Mesendoderm (in vitro differentiated cells): ENCODE data around the gene NTF3.

ENCODE experiments used
- DNase-seq: peaks from one replicate; pipeline ENCODE4 v3.0.0; 2013
- H2AK5ac ChIP-seq: 2 replicates; pipeline ENCODE4 v1.6.1; 2013; ENCODE audit warnings: low read length, inconsistent platforms
- H2BK120ac ChIP-seq: 2 replicates; pipeline ENCODE4 v1.6.1; 2013; ENCODE audit warnings: low read depth, mild to moderate bottlenecking, low read length, moderate library complexity, mixed read lengths
- H2BK15ac ChIP-seq: replicated peaks from 2 replicates; pipeline ENCODE4 v1.6.1; 2013; ENCODE audit warnings: low read depth, mild to moderate bottlenecking, moderate library complexity
- H2BK5ac ChIP-seq: 2 replicates; pipeline ENCODE4 v1.6.1; 2013; ENCODE audit warnings: low read length, inconsistent platforms
- H3K18ac ChIP-seq: 2 replicates; pipeline ENCODE4 v1.6.1; 2013; ENCODE audit warnings: mild to moderate bottlenecking, low read length, mixed read lengths
- H3K23ac ChIP-seq: one replicate; pipeline ENCODE4 v1.6.1; 2013; ENCODE audit warnings: low read length
- H3K27ac ChIP-seq: 2 replicates; pipeline ENCODE4 v1.5.1; 2013; ENCODE audit warnings: low read depth, mild to moderate bottlenecking, inconsistent platforms, low read length, moderate library complexity
- H3K27me3 ChIP-seq: 2 replicates; pipeline ENCODE4 v1.6.1; 2013; ENCODE audit warnings: low read length, control low read depth, mild to moderate bottlenecking, inconsistent platforms; ENCODE audit not compliant: insufficient read depth, poor library complexity
- H3K36me3 ChIP-seq: 2 replicates; pipeline ENCODE4 v1.6.1; 2013; ENCODE audit warnings: low read length, inconsistent platforms; ENCODE audit not compliant: control insufficient read depth, insufficient read depth
- H3K4ac ChIP-seq: one replicate; pipeline ENCODE4 v1.6.1; 2013; ENCODE audit warnings: low read depth, mild to moderate bottlenecking, low read length, moderate library complexity
- H3K4me1 ChIP-seq: 2 replicates; pipeline ENCODE4 v1.6.1; 2013; ENCODE audit warnings: low read depth, low read length, inconsistent platforms; ENCODE audit not compliant: control insufficient read depth
- H3K4me2 ChIP-seq: 2 replicates; pipeline ENCODE4 v1.6.1; 2013; ENCODE audit warnings: low read length
- H3K4me3 ChIP-seq: 2 replicates; pipeline ENCODE4 v1.5.1; 2013; ENCODE audit warnings: mild to moderate bottlenecking, low read length
- H3K56ac ChIP-seq: one replicate; pipeline ENCODE4 v1.6.1; 2013; ENCODE audit warnings: low read length
- H3K79me1 ChIP-seq: 2 replicates; pipeline ENCODE4 v1.6.1; 2013; ENCODE audit warnings: low read length, inconsistent platforms
- H3K79me2 ChIP-seq: 2 replicates; pipeline ENCODE4 v1.6.1; 2013; ENCODE audit warnings: mild to moderate bottlenecking, low read length; ENCODE audit not compliant: control insufficient read depth, insufficient read depth
- H3K9ac ChIP-seq: 2 replicates; pipeline ENCODE4 v1.6.1; 2013; ENCODE audit warnings: low read length, inconsistent platforms
- H4K5ac ChIP-seq: one replicate; pipeline ENCODE4 v1.6.1; 2013; ENCODE audit warnings: low read length
- H4K8ac ChIP-seq: one replicate; pipeline ENCODE4 v1.6.1; 2013; ENCODE audit warnings: low read depth, mild to moderate bottlenecking, control low read depth, low read length, moderate library complexity
- WGBS: extraction: QIAGEN DNeasy Blood & Tissue Kit; methylation state at CpG from one replicate; pipeline ENCODE4 v1.1.7; 2013; ENCODE audit warnings: low lambda C conversion rate, missing lambda C conversion rate; ENCODE audit not compliant: insufficient coverage; ENCODE audit errors: extremely low coverage; 5-methylcytosine and 5-hydroxymethylcytosine counted together

The NTF3 gene

DNA sequence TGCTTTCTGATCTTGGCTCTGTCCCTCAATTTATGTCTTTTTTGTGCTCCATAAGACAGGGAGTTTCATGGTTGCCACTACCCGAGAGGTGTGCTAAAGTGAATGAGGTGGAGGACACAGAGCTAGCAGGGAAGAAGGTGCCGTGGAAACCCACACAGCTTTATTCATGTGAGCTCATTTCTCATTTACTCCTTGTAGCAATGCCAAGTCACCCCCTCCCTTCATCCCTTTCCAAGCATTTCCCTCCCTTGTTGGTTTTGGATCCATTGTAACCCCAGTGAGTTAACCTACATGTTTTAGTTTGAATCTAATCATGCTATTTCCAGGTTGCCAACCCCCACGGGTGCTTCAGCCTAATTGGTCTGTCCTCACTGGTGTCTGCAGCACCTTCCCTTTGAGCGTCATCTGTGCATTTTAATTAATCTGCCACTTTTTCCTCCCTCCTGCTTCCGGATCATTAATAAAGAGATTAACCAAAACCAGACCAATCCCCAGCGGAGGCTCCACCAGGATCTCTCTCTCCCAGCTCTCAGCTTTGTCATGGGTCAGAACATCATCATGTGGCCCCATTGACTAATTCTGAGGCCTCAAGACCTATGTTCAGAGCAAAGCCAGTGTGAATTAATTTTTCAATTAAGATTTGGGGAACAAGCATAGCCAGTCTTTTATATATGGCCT lies 56.2 kb downstream of the NTF3 start:
- H2BK120ac ChIP-seq: no peak overlapping the region
- no peak overlapping the region for H4K8ac ChIP-seq
- H4K5ac ChIP-seq: no peak overlapping the region
- H3K23ac ChIP-seq: no peak overlapping the region
- no peak overlapping the region for H3K4ac ChIP-seq
- no peak overlapping the region for H3K9ac ChIP-seq
- no peaks in the 10 kb centered on the region for H3K4me1 ChIP-seq
- H3K4me3 ChIP-seq: no peak overlapping the region
- no peaks in the 10 kb centered on the region for H3K79me1 ChIP-seq
- H3K18ac ChIP-seq: no peak overlapping the region
- no peak overlapping the region for H2AK5ac ChIP-seq
- no peaks in the 10 kb centered on the region for H3K27me3 ChIP-seq
- DNase-seq: no peak
- WGBS: no CpG with 5 or more reads among the region's 6 CpGs
- H3K36me3 ChIP-seq: no peaks in the 10 kb centered on the region
- H3K56ac ChIP-seq: no peak overlapping the region
- no peak overlapping the region for H2BK15ac ChIP-seq
- no peak overlapping the region for H3K27ac ChIP-seq
- H3K4me2 ChIP-seq: no peak overlapping the region
- no peaks in the 10 kb centered on the region for H3K79me2 ChIP-seq
- no peak overlapping the region for H2BK5ac ChIP-seq

DNA sequence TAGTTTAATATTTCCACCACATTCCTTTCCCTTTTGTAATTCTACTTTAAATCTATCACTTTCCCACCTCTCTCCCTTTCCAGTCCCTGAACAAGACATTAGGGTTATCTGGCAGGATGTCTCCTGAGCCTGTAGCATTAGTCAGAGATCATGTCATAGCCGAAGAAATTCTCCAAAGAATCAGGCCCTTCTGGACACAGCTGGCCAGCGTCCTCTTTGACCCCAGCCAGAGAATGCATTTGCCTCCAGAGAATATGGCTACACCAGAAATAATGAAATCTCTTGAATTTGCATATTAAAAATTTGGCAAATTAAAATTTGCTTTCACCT lies 56.7 kb downstream of the NTF3 start:
- DNase-seq: no peak

DNA sequence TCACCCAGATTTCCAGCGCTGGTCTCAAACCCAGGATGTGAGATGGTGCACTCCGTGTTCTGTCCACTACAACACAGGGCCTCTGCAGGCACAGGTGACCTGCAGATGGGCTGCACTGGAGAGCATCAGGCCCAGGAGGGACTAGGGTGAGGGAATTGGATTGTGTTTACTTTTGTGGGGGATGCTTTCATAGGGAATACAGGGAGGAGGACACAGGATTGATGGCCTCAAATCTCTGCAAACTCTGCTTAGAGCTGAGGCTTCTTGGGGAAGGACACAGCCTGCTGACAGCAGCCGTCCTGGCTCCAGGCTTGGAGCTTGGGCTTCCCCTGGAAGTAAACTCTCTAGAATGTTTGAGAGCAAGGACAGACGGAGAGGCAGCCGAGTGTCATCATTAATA lies 57.1 kb downstream of the NTF3 start:
- Histone ChIP-seq H3K4me3 (no peak overlapping the region), H3K27me3 (no peaks in the 10 kb centered on the region), H2AK5ac (no peak overlapping the region), H2BK15ac (no peak overlapping the region), H4K5ac (no peak overlapping the region), H2BK120ac (no peak overlapping the region), H4K8ac (no peak overlapping the region), H2BK5ac (no peak overlapping the region), H3K79me1 (no peaks in the 10 kb centered on the region), H3K4me2 (no peak overlapping the region), H3K4ac (no peak overlapping the region), H3K56ac (no peak overlapping the region), H3K9ac (no peak overlapping the region), H3K79me2 (no peaks in the 10 kb centered on the region), H3K23ac (no peak overlapping the region), H3K18ac (no peak overlapping the region), H3K27ac (no peak overlapping the region), H3K36me3 (no peaks in the 10 kb centered on the region), H3K4me1 (no peaks in the 10 kb centered on the region)
- no CpG with 5 or more reads among the region's 5 CpGs for WGBS
- DNase-seq: no peak

More for the DNA sequence above, 56.7 kb downstream of the NTF3 start:
- H3K79me1 ChIP-seq: no peaks in the 10 kb centered on the region
- WGBS: no CpG with 5 or more reads among the region's 2 CpGs
- H3K4me2 ChIP-seq: no peak overlapping the region
- no peak overlapping the region for H4K5ac ChIP-seq
- no peak overlapping the region for H2BK15ac ChIP-seq
- no peaks in the 10 kb centered on the region for H3K27me3 ChIP-seq
- no peak overlapping the region for H3K9ac ChIP-seq
- no peaks in the 10 kb centered on the region for H3K79me2 ChIP-seq
- H2BK120ac ChIP-seq: no peak overlapping the region
- H3K36me3 ChIP-seq: no peaks in the 10 kb centered on the region
- no peak overlapping the region for H2BK5ac ChIP-seq
- H3K27ac ChIP-seq: no peak overlapping the region
- H4K8ac ChIP-seq: no peak overlapping the region
- no peak overlapping the region for H3K56ac ChIP-seq
- H3K23ac ChIP-seq: no peak overlapping the region
- H3K4me3 ChIP-seq: no peak overlapping the region
- H3K4me1 ChIP-seq: no peaks in the 10 kb centered on the region
- no peak overlapping the region for H3K4ac ChIP-seq
- H3K18ac ChIP-seq: no peak overlapping the region
- H2AK5ac ChIP-seq: no peak overlapping the region

DNA sequence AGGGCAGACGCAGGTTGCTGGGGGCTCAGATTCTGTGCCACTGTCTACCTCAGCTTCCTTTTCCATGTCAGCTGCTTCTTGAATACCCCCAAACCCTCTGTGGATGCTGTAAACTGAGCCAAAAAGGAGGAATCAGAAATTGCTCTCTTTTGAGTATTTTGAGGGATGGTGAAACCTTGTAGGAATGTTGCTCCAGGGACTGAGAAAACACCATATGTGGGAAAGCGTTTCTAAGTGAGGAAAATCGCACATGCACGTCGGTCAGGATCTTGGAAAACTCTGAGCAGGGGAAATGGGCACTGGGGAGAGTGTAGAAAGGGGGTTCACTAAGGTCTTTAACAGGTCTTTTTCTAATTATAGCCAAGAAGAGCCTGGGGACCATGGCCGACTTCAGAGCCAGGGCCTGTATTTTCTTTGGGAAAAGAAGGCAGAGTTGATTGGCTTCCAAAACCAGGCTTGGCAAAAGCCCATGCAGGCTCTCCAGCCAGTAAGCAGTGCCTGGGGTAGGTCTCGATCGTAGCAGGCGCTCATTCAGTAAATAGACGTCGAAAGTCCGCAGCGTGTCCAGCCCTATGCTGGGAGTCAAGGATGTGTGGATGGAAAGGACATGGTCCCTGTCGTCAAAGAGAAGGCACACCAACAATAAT lies 58.0 kb downstream of the NTF3 start:
- Histone ChIP-seq H2BK5ac (no peak overlapping the region), H3K4me1 (no peaks in the 10 kb centered on the region), H3K27me3 (no peaks in the 10 kb centered on the region), H3K4me3 (no peak overlapping the region), H2BK15ac (no peak overlapping the region), H4K5ac (no peak overlapping the region), H3K18ac (no peak overlapping the region), H3K56ac (no peak overlapping the region), H3K4me2 (no peak overlapping the region), H2AK5ac (no peak overlapping the region), H3K9ac (no peak overlapping the region), H3K79me2 (no peaks in the 10 kb centered on the region), H4K8ac (no peak overlapping the region), H3K27ac (no peak overlapping the region), H2BK120ac (no peak overlapping the region), H3K4ac (no peak overlapping the region), H3K23ac (no peak overlapping the region), H3K79me1 (no peaks in the 10 kb centered on the region), H3K36me3 (no peaks in the 10 kb centered on the region)
- WGBS: no CpG with 5 or more reads among the region's 14 CpGs
- no peak for DNase-seq

DNA sequence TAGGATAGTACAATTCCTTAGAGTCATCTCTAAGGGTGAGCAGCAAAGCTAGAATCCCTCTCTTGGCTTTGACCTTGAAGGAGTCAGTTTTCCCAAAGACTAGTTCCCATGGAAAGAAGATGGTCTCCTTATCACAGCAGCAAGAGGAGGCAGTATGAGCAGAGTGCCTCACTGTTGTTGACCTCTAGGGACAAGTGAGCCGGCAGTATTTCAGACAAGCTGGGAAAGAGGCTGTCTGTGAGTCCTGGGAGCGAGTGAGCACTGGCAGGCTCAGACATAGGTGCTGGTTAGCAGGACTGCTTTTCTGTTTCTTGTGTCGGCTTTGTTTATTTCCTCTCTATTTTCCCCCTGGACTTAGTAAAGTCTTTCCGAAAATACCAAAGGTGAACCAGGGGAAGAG lies 60.7 kb downstream of the NTF3 start:
- no peak overlapping the region for H3K23ac ChIP-seq
- no peak overlapping the region for H2AK5ac ChIP-seq
- no CpG with 5 or more reads among the region's 4 CpGs for WGBS
- H4K8ac ChIP-seq: no peak overlapping the region
- no peak overlapping the region for H3K9ac ChIP-seq
- no peaks in the 10 kb centered on the region for H3K4me1 ChIP-seq
- H3K56ac ChIP-seq: no peak overlapping the region
- no peak overlapping the region for H4K5ac ChIP-seq
- no peak overlapping the region for H2BK15ac ChIP-seq
- no peaks in the 10 kb centered on the region for H3K27me3 ChIP-seq
- H3K27ac ChIP-seq: no peak overlapping the region
- no peak overlapping the region for H3K4ac ChIP-seq
- no peak overlapping the region for H3K18ac ChIP-seq
- H3K79me1 ChIP-seq: no peaks in the 10 kb centered on the region
- no peak overlapping the region for H3K4me3 ChIP-seq
- no peak overlapping the region for H2BK120ac ChIP-seq
- H3K36me3 ChIP-seq: no peaks in the 10 kb centered on the region
- H3K79me2 ChIP-seq: no peaks in the 10 kb centered on the region
- no peak overlapping the region for H3K4me2 ChIP-seq
- H2BK5ac ChIP-seq: no peak overlapping the region
- DNase-seq: peak; percentile 72

DNA sequence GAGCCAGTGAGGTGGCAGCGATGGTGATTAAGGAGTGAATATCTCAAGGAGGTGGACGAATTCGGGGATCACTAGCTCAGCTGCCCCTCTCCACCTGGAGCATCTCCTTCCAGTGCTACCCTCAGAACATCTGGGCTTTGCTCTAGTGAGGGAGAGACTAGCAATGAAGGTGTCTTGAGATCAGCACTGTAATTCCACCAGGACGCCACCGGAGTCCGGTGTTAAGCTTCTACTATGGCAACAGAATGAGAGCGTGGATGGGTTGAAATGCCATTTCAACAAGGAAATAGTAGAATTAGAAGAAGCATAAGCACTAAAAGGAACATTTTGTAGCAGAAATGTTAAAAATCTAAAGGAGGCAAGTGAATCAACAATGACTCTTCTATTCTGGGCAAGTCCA lies 61.1 kb downstream of the NTF3 start:
- Histone ChIP-seq H3K4me3 (no peak overlapping the region), H3K23ac (no peak overlapping the region), H4K8ac (no peak overlapping the region), H3K79me1 (no peaks in the 10 kb centered on the region), H4K5ac (no peak overlapping the region), H2AK5ac (no peak overlapping the region), H3K18ac (no peak overlapping the region), H3K27ac (no peak overlapping the region), H3K27me3 (no peaks in the 10 kb centered on the region), H3K79me2 (no peaks in the 10 kb centered on the region), H2BK120ac (no peak overlapping the region), H3K56ac (no peak overlapping the region), H3K4ac (no peak overlapping the region), H2BK5ac (no peak overlapping the region), H3K4me2 (no peak overlapping the region), H3K36me3 (no peaks in the 10 kb centered on the region), H2BK15ac (no peak overlapping the region), H3K9ac (no peak overlapping the region), H3K4me1 (no peaks in the 10 kb centered on the region)
- no CpG with 5 or more reads among the region's 7 CpGs for WGBS
- DNase-seq: peak; percentile 44
